Loucy (cell line): Measurements from ENCODE around the gene PRKCE.

Experiments used
- H2AFZ ChIP-seq: fragments of 200-600 bp; sonication (generic); 2 replicates; pipeline ENCODE4 v1.6.0; 2016; ENCODE audit warnings: antibody characterized with exemption, mild to moderate bottlenecking, low read length, moderate library complexity
- H3F3A ChIP-seq: fragments of 200-600 bp; 2 replicates; pipeline ENCODE4 v1.6.0; 2016; ENCODE audit warnings: antibody characterized with exemption, low read depth, mild to moderate bottlenecking
- H3K27me3 ChIP-seq: fragments of 200-600 bp; sonication (generic); 2 replicates; pipeline ENCODE4 v1.6.1; 2014; ENCODE audit warnings: low read length, mild to moderate bottlenecking; ENCODE audit not compliant: insufficient read depth, poor library complexity, severe bottlenecking
- H3K36me3 ChIP-seq: fragments of 200-600 bp; sonication (generic); 2 replicates; pipeline ENCODE4 v1.6.1; 2016; ENCODE audit warnings: low read length; ENCODE audit not compliant: insufficient read depth
- H3K4me1 ChIP-seq: fragments of 200-600 bp; sonication (generic); 2 replicates; pipeline ENCODE4 v1.5.1; 2014; ENCODE audit warnings: low read length, mild to moderate bottlenecking; ENCODE audit not compliant: insufficient read depth, poor library complexity, severe bottlenecking
- H3K4me2 ChIP-seq: fragments of 200-600 bp; sonication (generic); 2 replicates; pipeline ENCODE4 v1.6.0; 2014; ENCODE audit warnings: antibody characterized with exemption, low read length, low read depth, mild to moderate bottlenecking; ENCODE audit not compliant: poor library complexity, severe bottlenecking
- H3K4me3 ChIP-seq: fragments of 200-600 bp; sonication (generic); 2 replicates; pipeline ENCODE4 v1.5.1; 2014; ENCODE audit warnings: low read length, mild to moderate bottlenecking, mixed read lengths; ENCODE audit not compliant: poor library complexity, severe bottlenecking
- H3K79me2 ChIP-seq: fragments of 200-600 bp; sonication (generic); 2 replicates; pipeline ENCODE4 v1.6.1; 2014; ENCODE audit warnings: low read length; ENCODE audit not compliant: insufficient read depth
- H3K9ac ChIP-seq: fragments of 200-600 bp; sonication (generic); 2 replicates; pipeline ENCODE4 v1.6.0; 2014; ENCODE audit warnings: mild to moderate bottlenecking, low read depth, low read length, moderate library complexity; ENCODE audit not compliant: poor library complexity, severe bottlenecking
- H3K9me2 ChIP-seq: fragments of 200-600 bp; sonication (generic); replicated peaks from 2 replicates; pipeline ENCODE4 v1.6.1; 2016; ENCODE audit warnings: low read depth, low read length, mixed read lengths
- H3K9me3 ChIP-seq: fragments of 200-600 bp; sonication (generic); 2 replicates; pipeline ENCODE4 v1.6.1; 2014; ENCODE audit warnings: mild to moderate bottlenecking, antibody characterized with exemption, low read length, low read depth; ENCODE audit not compliant: insufficient read depth
- H4K20me1 ChIP-seq: fragments of 200-600 bp; sonication (generic); 2 replicates; pipeline ENCODE4 v1.6.0; 2014; ENCODE audit warnings: antibody characterized with exemption, low read length, mild to moderate bottlenecking; ENCODE audit not compliant: insufficient read depth, poor library complexity, severe bottlenecking
- CTCF ChIP-seq: fragments of 200-600 bp; sonication (generic); conservative IDR thresholded peaks from 2 replicates; pipeline ENCODE4 v1.5.1; 2014; ENCODE audit warnings: mild to moderate bottlenecking, antibody characterized with exemption, low read length
- EZH2phosphoT487 ChIP-seq: fragments of 200-600 bp; IDR thresholded peaks from 2 replicates; pipeline ENCODE4 v1.6.1; 2018; ENCODE audit warnings: antibody characterized with exemption, mild to moderate bottlenecking, moderate library complexity, borderline replicate concordance

Gene PRKCE

GRCh38 chr2:45710468-45710867 lies 59.0 kb downstream of the PRKCE start:
- H3K9ac ChIP-seq, result no peak overlapping the region
- H3K9me3 ChIP-seq, result no peaks in the 10 kb centered on the region; the same call in 1 of the 2 replicates
- no peak overlapping the region for H3K4me2 ChIP-seq
- H2AFZ ChIP-seq, result no peak overlapping the region
- no peaks in the 10 kb centered on the region for H3K27me3 ChIP-seq
- H4K20me1 ChIP-seq, result no peaks in the 10 kb centered on the region
- H3F3A ChIP-seq, result no peaks in the 10 kb centered on the region
- TF ChIP-seq EZH2phosphoT487, result no peak
- TF ChIP-seq CTCF, result no peak
- H3K79me2 ChIP-seq, result peaks cover 6% of the 10 kb centered on the region; the same call in 1 of the 2 replicates
- H3K9me2 ChIP-seq, result no peaks in the 10 kb centered on the region
- H3K36me3 ChIP-seq, result peaks cover 17% of the 10 kb centered on the region; the same call in 1 of the 2 replicates
- H3K4me1 ChIP-seq, result peaks cover 6% of the 10 kb centered on the region
- H3K4me3 ChIP-seq, result no peak overlapping the region

GRCh38 chr2:45711224-45711623 lies 59.7 kb downstream of the PRKCE start:
- TF ChIP-seq CTCF, result no peak
- TF ChIP-seq EZH2phosphoT487, result no peak
- peaks cover 6% of the 10 kb centered on the region for H3K4me1 ChIP-seq
- no peaks in the 10 kb centered on the region for H3K27me3 ChIP-seq
- H3K4me3 ChIP-seq, result no peak overlapping the region
- no peaks in the 10 kb centered on the region for H3F3A ChIP-seq
- H3K36me3 ChIP-seq, result peaks cover 17% of the 10 kb centered on the region; the same call in 1 of the 2 replicates
- no peak overlapping the region for H3K9ac ChIP-seq
- peaks cover 4% of the 10 kb centered on the region; the same call in 1 of the 2 replicates for H3K79me2 ChIP-seq
- H3K9me2 ChIP-seq, result no peaks in the 10 kb centered on the region
- no peaks in the 10 kb centered on the region for H4K20me1 ChIP-seq
- H3K4me2 ChIP-seq, result no peak overlapping the region
- no peak overlapping the region for H2AFZ ChIP-seq
- no peaks in the 10 kb centered on the region; the same call in 1 of the 2 replicates for H3K9me3 ChIP-seq

DNA sequence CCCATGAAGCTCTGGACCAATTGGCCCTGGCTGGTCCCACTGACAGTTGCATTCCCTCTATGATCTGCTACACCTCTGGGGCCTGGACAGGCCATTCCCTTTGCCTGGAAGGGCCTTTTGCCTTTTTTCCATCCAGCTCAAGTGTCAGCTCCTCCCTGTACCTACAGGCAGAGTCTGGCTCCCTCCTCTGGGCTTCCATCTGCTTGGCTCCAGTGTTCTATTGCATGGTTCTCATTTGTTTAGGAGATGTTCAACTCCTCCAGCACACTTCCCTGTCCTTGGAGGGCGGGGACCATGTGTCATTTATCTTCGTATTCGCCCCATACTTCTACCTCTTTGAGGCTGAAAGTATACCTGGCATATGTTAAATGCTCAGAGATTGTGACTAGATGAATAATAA lies 61.1 kb downstream of the PRKCE start:
- no peak overlapping the region for H2AFZ ChIP-seq
- H3K27me3 ChIP-seq, result no peaks in the 10 kb centered on the region
- no peaks in the 10 kb centered on the region for H3K9me2 ChIP-seq
- peaks cover 7% of the 10 kb centered on the region; the same call in 1 of the 2 replicates for H3K36me3 ChIP-seq
- no peak overlapping the region for H3K9ac ChIP-seq
- H4K20me1 ChIP-seq, result no peaks in the 10 kb centered on the region
- TF ChIP-seq CTCF, result no peak
- no peak for TF ChIP-seq EZH2phosphoT487
- peaks cover 6% of the 10 kb centered on the region for H3K4me1 ChIP-seq
- no peak overlapping the region for H3K4me2 ChIP-seq
- H3F3A ChIP-seq, result no peaks in the 10 kb centered on the region
- H3K9me3 ChIP-seq, result no peaks in the 10 kb centered on the region; the same call in 1 of the 2 replicates
- H3K79me2 ChIP-seq, result peaks cover 4% of the 10 kb centered on the region; the same call in 1 of the 2 replicates
- no peak overlapping the region for H3K4me3 ChIP-seq
